ENCODE data around the gene BMP6.

GRCh38 chr6:7879579-7879978 is 153.7 kb downstream of the BMP6 start:
- TF ChIP-seq RAD21 (IDR thresholded peaks at IDR 0.05; ENCODE audit: low read depth): no peak
- no peak for TF ChIP-seq POLR2A (IDR thresholded peaks at IDR 0.05; ENCODE audit: borderline replicate concordance, extremely low read depth, insufficient read depth, insufficient read length)

All from HCT116 (cell line).